ENCODE data around the gene SWAP70. TPM values are rescaled to one million over a fixed set of nuclear protein-coding genes. Genes with fewer than 3 reads are reported as not detected.

Gene SWAP70
- total and polyA plus RNA-seq, 10 of the 15 experiments (the other 5 are each of a cell fraction or from before 2014, with no cell fraction given): 20.6 to 62.4 (median 41.7) TPM

DNA sequence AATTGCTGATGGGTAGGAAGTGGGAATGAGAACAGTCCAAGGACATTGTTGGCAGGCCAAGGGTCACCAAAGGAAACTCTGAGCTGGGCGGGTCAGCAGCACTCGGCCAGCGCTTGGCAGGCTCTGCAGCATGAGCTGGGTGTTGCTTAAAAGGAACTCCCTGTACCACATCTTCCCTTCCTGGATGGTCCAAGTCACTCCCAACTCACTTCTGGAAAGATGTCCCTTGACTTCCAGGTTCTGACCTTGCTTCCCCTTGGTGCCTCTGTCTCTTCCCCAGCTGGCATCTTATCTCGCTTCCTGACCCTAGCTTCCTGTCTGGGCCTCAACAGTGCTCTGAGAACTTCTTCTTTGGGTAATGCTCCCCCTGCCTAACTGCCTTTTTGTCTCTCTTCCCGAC is 24.8 kb upstream of the SWAP70 start:
- ChIA-PET CTCF (interaction anchor here (3.9 kb wide), 1 partner anchor 10 kb away, joined by 12 read pairs; no protein-coding TSS in a partner anchor), RAD21 (ENCODE audit: unreplicated experiment) (no interaction called here), SMC1A (ENCODE audit: uncharacterized antibody, unreplicated experiment) (interaction anchor here (2.3 to 3.3 kb wide), 2 partner anchors 8 to 10 kb away, joined by 8 to 10 read pairs; no protein-coding TSS in a partner anchor), POLR2A (no interaction called here)
- DNase-seq (ENCODE audit: low read depth, low spot score) (no peak), ATAC-seq (no peak), FAIRE-seq (no peak)
- Histone ChIP-seq H2AFZ (ENCODE audit: control insufficient read depth, low read depth, low read length) (no peak overlapping the region), H3K27me3 (replicated peaks in 1 of 2; ENCODE audit: control insufficient read depth in 2 of 2, insufficient read depth in 2 of 2, low read length in 1 of 2) (no peaks in the 10 kb centered on the region), H3K9ac (ENCODE audit: control insufficient read depth, insufficient read depth, low read length) (no peak overlapping the region), H3K4me3 (no peak overlapping the region), H3K4me2 (ENCODE audit: control insufficient read depth, insufficient read depth) (no peak overlapping the region), H3K4me1 (ENCODE audit: control insufficient read depth, insufficient read depth, low read length) (peaks cover 11% of the 10 kb centered on the region), H3K27ac (ENCODE audit: control insufficient read depth, insufficient read depth) (no peak overlapping the region), H3K36me3 (ENCODE audit: control insufficient read depth in 2 of 2, insufficient read depth in 2 of 2, low read length in 1 of 2) (no peaks in the 10 kb centered on the region), H3K79me2 (ENCODE audit: control insufficient read depth, insufficient read depth, low read length) (no peaks in the 10 kb centered on the region), H3K9me3 (replicated peaks; ENCODE audit: control insufficient read depth, insufficient read depth, low read length) (no peaks in the 10 kb centered on the region), H4K20me1 (ENCODE audit: control insufficient read depth, insufficient read depth) (no peaks in the 10 kb centered on the region)
- TF ChIP-seq ZNF687 (IDR thresholded peaks at IDR 0.05) (no peak), SUPT20H (IDR thresholded peaks at IDR 0.05; ENCODE audit: borderline replicate concordance, control insufficient read depth, low read depth, low read length) (no peak), HDAC6 (IDR thresholded peaks at IDR 0.05; ENCODE audit: unreplicated experiment) (no peak), CEBPB (IDR thresholded peaks at IDR 0.05; ENCODE audit: borderline replicate concordance in 1 of 2, low read depth in 2 of 2, low read length in 2 of 2) (no peak), LARP7 (IDR thresholded peaks at IDR 0.05) (no peak), CBFB (IDR thresholded peaks at IDR 0.05; ENCODE audit: low read depth) (no peak), EGR1 (IDR thresholded peaks at IDR 0.05; ENCODE audit: borderline replicate concordance in 1 of 2, low read depth in 2 of 2, low read length in 2 of 2) (no peak), PAX5 (IDR thresholded peaks at IDR 0.05; ENCODE audit: borderline replicate concordance, low read depth, low read length) (no peak), NR2C1 (IDR thresholded peaks at IDR 0.05) (no peak), BCL3 (IDR thresholded peaks at IDR 0.05; ENCODE audit: borderline replicate concordance, insufficient read depth, low read depth, low read length, poor library complexity, severe bottlenecking) (no peak), CREB1 (IDR thresholded peaks at IDR 0.05; ENCODE audit: low read depth) (no peak), YY1 (IDR thresholded peaks at IDR 0.05; ENCODE audit: low read depth, low read length) (no peak), RFX5 (IDR thresholded peaks at IDR 0.05; ENCODE audit: low read depth, low read length) (no peak), E2F4 (IDR thresholded peaks at IDR 0.05; ENCODE audit: low read depth, low read length) (no peak), NRF1 (conservative IDR thresholded peaks at IDR 0.05; ENCODE audit: low read depth, low read length) (no peak), ZNF207 (IDR thresholded peaks at IDR 0.05; ENCODE audit: borderline replicate concordance) (no peak), FOXM1 (IDR thresholded peaks at IDR 0.05; ENCODE audit: low read depth, low read length) (no peak), CHD4 (IDR thresholded peaks at IDR 0.05) (no peak), STAT1 (conservative IDR thresholded peaks at IDR 0.05) (no peak), ZNF24 (IDR thresholded peaks at IDR 0.05) (no peak)
- intact Hi-C loops (cut with micrococcal nuclease; ENCODE audit: unreplicated experiment): no loop called here
- BruUV-seq (replicated peaks): no TSS peak
- in situ Hi-C loops (cut with MboI): no loop called here
- WGBS (ENCODE audit: insufficient coverage, insufficient replicate concordance, low lambda C conversion rate, missing lambda C conversion rate): 70% methylated on average over 5 of the region's 5 CpGs

Measured in GM12878 (cell line).